WTC11 (cell line): ENCODE measurements around the gene FAM20C.

Source experiments
- CTCF ChIP-seq: fragments of 200-600 bp; IDR thresholded peaks from 2 replicates; pipeline ENCODE4 v1.8.0; 2022; ENCODE audit warnings: antibody characterized with exemption
- SP1 ChIP-seq: sonication (generic); formaldehyde crosslinking; conservative IDR thresholded peaks from 2 replicates; pipeline ENCODE4 v1.8.1; 2022; ENCODE audit warnings: missing genetic modification reagents
- STAT6 ChIP-seq: sonication (generic); formaldehyde crosslinking; conservative IDR thresholded peaks from 2 replicates; pipeline ENCODE4 v1.8.1; 2023; ENCODE audit warnings: mild to moderate bottlenecking, low read depth, missing genetic modification reagents, moderate library complexity

- TF ChIP-seq SP1 (CRISPR knock-in tag) (no peak), STAT6 (CRISPR knock-in tag) (no peak), CTCF (no peak)
Observed at GRCh38 chr7:228610-229009, 36.2 kb downstream of the FAM20C start.
